Hepatocyte (in vitro differentiated cells): ENCODE measurements around the gene WASHC1.
"Not testable (repeated sequence)": the region's sequence is repeated elsewhere in the genome, so short reads cannot be mapped to it uniquely, and the experiment has no call there.

Experiments
- EZH2 ChIP-seq: fragments of 200-600 bp; sonication (generic); IDR thresholded peaks from 2 replicates; pipeline ENCODE4 v1.6.1; 2016; ENCODE audit warnings: antibody characterized with exemption, mild to moderate bottlenecking, borderline replicate concordance
- EZH2phosphoT487 ChIP-seq: fragments of 200-600 bp; sonication (generic); IDR thresholded peaks from one replicate; pipeline ENCODE4 v1.6.1; 2018; ENCODE audit warnings: antibody characterized with exemption, mild to moderate bottlenecking, low read depth, moderate library complexity; ENCODE audit not compliant: unreplicated experiment, severe bottlenecking
- TF ChIP-seq, protein P1 (sequence below): fragments of 200-600 bp; sonication (generic); IDR thresholded peaks from 2 replicates; pipeline ENCODE4 v1.5.1; 2016; ENCODE audit warnings: antibody characterized with exemption, mild to moderate bottlenecking; ENCODE audit not compliant: poor library complexity

DNA sequence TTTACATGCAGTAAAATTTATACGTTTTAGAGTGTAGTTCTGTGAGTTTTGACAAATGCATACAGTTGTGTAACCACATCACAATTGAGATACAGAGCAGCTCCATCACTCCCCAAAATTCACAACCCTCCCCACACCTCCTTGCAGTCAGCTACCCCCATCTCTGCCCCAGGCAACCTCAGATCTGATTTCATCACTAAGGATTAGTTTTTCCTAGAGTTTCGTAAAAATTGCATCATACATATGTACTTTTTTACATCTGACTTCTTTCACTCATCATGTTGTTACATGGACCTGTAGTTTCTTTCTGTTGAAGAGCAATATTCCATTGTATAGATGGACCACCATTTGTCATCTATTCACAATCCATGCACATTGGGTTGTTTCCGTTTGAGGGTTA is 14.4 kb upstream of the WASHC1 start:
- TF ChIP-seq, protein P1, sequence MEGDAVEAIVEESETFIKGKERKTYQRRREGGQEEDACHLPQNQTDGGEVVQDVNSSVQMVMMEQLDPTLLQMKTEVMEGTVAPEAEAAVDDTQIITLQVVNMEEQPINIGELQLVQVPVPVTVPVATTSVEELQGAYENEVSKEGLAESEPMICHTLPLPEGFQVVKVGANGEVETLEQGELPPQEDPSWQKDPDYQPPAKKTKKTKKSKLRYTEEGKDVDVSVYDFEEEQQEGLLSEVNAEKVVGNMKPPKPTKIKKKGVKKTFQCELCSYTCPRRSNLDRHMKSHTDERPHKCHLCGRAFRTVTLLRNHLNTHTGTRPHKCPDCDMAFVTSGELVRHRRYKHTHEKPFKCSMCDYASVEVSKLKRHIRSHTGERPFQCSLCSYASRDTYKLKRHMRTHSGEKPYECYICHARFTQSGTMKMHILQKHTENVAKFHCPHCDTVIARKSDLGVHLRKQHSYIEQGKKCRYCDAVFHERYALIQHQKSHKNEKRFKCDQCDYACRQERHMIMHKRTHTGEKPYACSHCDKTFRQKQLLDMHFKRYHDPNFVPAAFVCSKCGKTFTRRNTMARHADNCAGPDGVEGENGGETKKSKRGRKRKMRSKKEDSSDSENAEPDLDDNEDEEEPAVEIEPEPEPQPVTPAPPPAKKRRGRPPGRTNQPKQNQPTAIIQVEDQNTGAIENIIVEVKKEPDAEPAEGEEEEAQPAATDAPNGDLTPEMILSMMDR: not testable (repeated sequence)
- not testable (repeated sequence) for TF ChIP-seq EZH2, EZH2phosphoT487
